Adrenal gland (tissue), 12 donors: Measurements from ENCODE around the gene CIP2A. TPM values are rescaled to one million over a fixed set of nuclear protein-coding genes. Genes with fewer than 3 reads are reported as not detected.

Experiments used
- DNase-seq, 7 donors: peaks; one replicate each; pipeline ENCODE4 v3.0.0-alpha.2; 2019 to 2020
- H3K27ac ChIP-seq, 5 donors: fragments of 200-600 bp; sonication (generic) in 4 of 5; 1 replicate in 3 of 5; 2 replicates in 2 of 5; pipeline versions ENCODE4 v1.5.1 to v1.8.0; 2016 to 2020; ENCODE audit warnings: mild to moderate bottlenecking in 1 of 5
- H3K27me3 ChIP-seq: fragments of 200-600 bp; 2 replicates; pipeline ENCODE4 v1.8.0; 2021
- H3K36me3 ChIP-seq, 2 donors: fragments of 200-600 bp; replicated peaks in 1 of 2; 1 replicate in 1 of 2; 2 replicates in 1 of 2; pipeline versions ENCODE4 v1.5.1 to v1.8.0; 2018 to 2022
- H3K4me1 ChIP-seq, 2 donors: fragments of 200-600 bp; replicated peaks in 1 of 2; 1 replicate in 1 of 2; 2 replicates in 1 of 2; pipeline versions ENCODE4 v1.5.1 to v1.8.0; 2018 to 2021
- H3K4me3 ChIP-seq, 4 donors: fragments of 200-600 bp; sonication (generic) in 3 of 4; one replicate each; pipeline ENCODE4 v1.5.1; 2016 to 2018
- H3K9me3 ChIP-seq, 3 donors: fragments of 200-600 bp; sonication (generic) in 1 of 3; replicated peaks in 1 of 3; 1 replicate in 2 of 3; 2 replicates in 1 of 3; pipeline versions ENCODE4 v1.5.1 to v1.8.0; 2016 to 2021
- CTCF ChIP-seq, 6 experiments: fragments of 450-650 bp in 4 of 6; fragments of 200-600 bp in 2 of 6; sonication (generic) in 1 of 6; IDR thresholded peaks; 1 replicate in 5 of 6; 2 replicates in 1 of 6; pipeline versions ENCODE4 v1.5.1 to v1.8.0; 2016 to 2021; ENCODE audit warnings: antibody characterized with exemption in 6 of 6, mild to moderate bottlenecking in 2 of 6, moderate library complexity in 1 of 6
- POLR2A ChIP-seq, 2 donors: fragments of 450-650 bp; IDR thresholded peaks; one replicate each; pipeline ENCODE4 v1.6.1; 2017; ENCODE audit warnings: antibody characterized with exemption in 2 of 2, mild to moderate bottlenecking in 2 of 2, moderate library complexity in 1 of 2
- WGBS, 4 donors: extraction: QIAGEN DNeasy Blood & Tissue Kit in 2 of 4; methylation state at CpG; one replicate each; pipeline versions ENCODE4 v1.1.5 to v1.1.7; 2013 to 2017; 5-methylcytosine and 5-hydroxymethylcytosine counted together
- intact Hi-C, 2 donors: fragments of 100-400 bp; cut with DNase I; formaldehyde crosslinking; loops; one replicate each; pipeline versions ENCODE4 v1.14.1 to v1.15.0; 2022 to 2023
- polyA plus RNA-seq, 3 donors: library from polyadenylated mRNA; stranded (reverse); fragments of 200-250 nt in 2 of 3; fragments of 350-450 nt in 1 of 3; fragmentation: Illumina TruSeq in 1 of 3; extraction: RNeasy Lipid Tissue Mini Kit (QIAGEN cat#74804) in 1 of 3; gene quantifications; one replicate each; pipeline ENCODE4 v1.2.3, GENCODE V29; 2013 to 2014
- total RNA-seq, 9 donors: library from RNA; depleted of rRNA in 4 of 9; stranded (reverse); fragments of >200 nt in 4 of 9; fragments of 120-200 nt in 1 of 9; fragmentation: NEBNext Ultra II Directional in 1 of 9; extraction: Animal tissue kit (Norgen Biotek cat#: 25700) in 1 of 9; gene quantifications; one replicate each; pipeline versions ENCODE4 v1.1.0 to v1.2.4, GENCODE V29; 2013 to 2023
- donor health status: healthy with polysubstance abuse.
- donor health status: Bipolar disorder and iron deficiency.
- donor health status: DM: yes; HTN: yes; CAD: no.
- donor health status: DM: no; HTN: no; CAD: no.
- donor health status: DM: no; HTN: no; CAD: no.
- donor health status: DM: yes; HTN: yes; CAD: no.

Gene CIP2A
- total and polyA plus RNA-seq, 12 donors, result 0.97 to 16.6 (median 3.3) TPM

- intact Hi-C loops, result no loop called here
- WGBS, 4 donors, result 91 to 98% (median 93%) methylated on average over 2 of the region's 2 CpGs
Observed at GRCh38 chr3:108605028-108605427, 15.8 kb upstream of the CIP2A start.

DNA sequence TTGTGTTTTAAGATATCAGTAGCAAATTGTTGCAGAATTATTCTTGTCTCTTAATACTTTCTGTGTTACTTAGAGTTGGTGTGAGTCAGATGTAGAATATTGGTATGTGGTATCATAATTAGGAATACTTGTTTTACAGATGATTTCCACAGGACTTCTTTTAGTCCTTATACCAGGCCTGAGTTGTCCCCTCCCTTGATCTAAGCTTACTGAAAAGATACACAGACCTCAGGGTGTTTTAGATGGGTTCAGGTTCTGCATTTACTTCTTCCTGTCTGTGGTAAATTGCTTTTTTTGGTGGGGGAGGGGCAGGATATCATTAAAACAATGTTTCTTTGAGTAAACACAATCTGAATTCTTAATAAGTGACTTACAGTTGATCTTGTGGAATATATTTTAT is 14.5 kb upstream of the CIP2A start:
- no peaks in the 10 kb centered on the region for H3K9me3 ChIP-seq
- no peak overlapping the region for H3K4me3 ChIP-seq
- H3K36me3 ChIP-seq, result no peaks in the 10 kb centered on the region
- TF ChIP-seq CTCF (IDR thresholded peaks at IDR 0.05) (no peak), POLR2A (IDR thresholded peaks at IDR 0.05) (no peak)
- no peak for DNase-seq
- intact Hi-C loops, result no loop called here
- peak overlapping the region in 1 of 5 donors; percentile 2 for H3K27ac ChIP-seq
- no peaks in the 10 kb centered on the region for H3K27me3 ChIP-seq
- no peaks in the 10 kb centered on the region for H3K4me1 ChIP-seq

More at GRCh38 chr3:108605028-108605427, 15.8 kb upstream of the CIP2A start:
- TF ChIP-seq CTCF (IDR thresholded peaks at IDR 0.05), result no peak
- TF ChIP-seq POLR2A (IDR thresholded peaks at IDR 0.05), result no peak
- H3K27me3 ChIP-seq, result no peaks in the 10 kb centered on the region
- H3K36me3 ChIP-seq, result no peaks in the 10 kb centered on the region
- H3K4me1 ChIP-seq, result no peaks in the 10 kb centered on the region
- no peak overlapping the region for H3K4me3 ChIP-seq
- no peaks in the 10 kb centered on the region for H3K9me3 ChIP-seq
- H3K27ac ChIP-seq, result no peak overlapping the region
- DNase-seq, result no peak

- peak overlapping the region in 1 of 5 donors; percentile 30 for H3K27ac ChIP-seq
- TF ChIP-seq POLR2A (IDR thresholded peaks at IDR 0.05) (no peak), CTCF (IDR thresholded peaks at IDR 0.05) (no peak)
- no peaks in the 10 kb centered on the region for H3K27me3 ChIP-seq
- no peaks in the 10 kb centered on the region for H3K36me3 ChIP-seq
- H3K4me3 ChIP-seq, result no peak overlapping the region
- WGBS, 4 donors, result 63 to 67% (median 65%) methylated on average over 2 of the region's 2 CpGs
- DNase-seq, result no peak
- no peaks in the 10 kb centered on the region for H3K4me1 ChIP-seq
- intact Hi-C loops, result no loop called here
- H3K9me3 ChIP-seq, result no peaks in the 10 kb centered on the region
Observed at GRCh38 chr3:108602935-108603294, 13.7 kb upstream of the CIP2A start.

GRCh38 chr3:108602249-108602934 is 13.2 kb upstream of the CIP2A start:
- Histone ChIP-seq H3K9me3 (no peaks in the 10 kb centered on the region), H3K4me3 (no peak overlapping the region), H3K36me3 (no peaks in the 10 kb centered on the region), H3K27me3 (no peaks in the 10 kb centered on the region), H3K27ac (peak overlapping the region in 1 of 5 donors; percentile 30), H3K4me1 (no peaks in the 10 kb centered on the region)
- 51 to 71% (median 56%) methylated on average over 5 of the region's 5 CpGs for WGBS, 4 donors
- DNase-seq, result peak in 2 of 7 donors; percentile 10 to 61
- no peak for TF ChIP-seq POLR2A (IDR thresholded peaks at IDR 0.05)
- no peak for TF ChIP-seq CTCF (IDR thresholded peaks at IDR 0.05)
- intact Hi-C loops, result no loop called here
